HepG2 (cell line): ENCODE results near the gene EVA1A. TPM values are rescaled to one million over a fixed set of nuclear protein-coding genes. Genes with fewer than 3 reads are reported as not detected.
A peak's percentile ranks its signal among the peaks of the same experiment; 100 is the strongest.

Experiments used
- ATAC-seq: fragments of 200-7000 bp; cut with Tn5 transposase; 3 replicates; pipeline ENCODE4 v1.9.1; 2020; ENCODE audit warnings: mild to moderate bottlenecking, moderate library complexity
- BruUV-seq: library from RNA; stranded (reverse); fragments of 400-500 nt; replicated peaks from 2 replicates; lab custom pipeline; 2021; lab: Mats Ljungman, UMichigan
- CTCF ChIA-PET: fragments of 300-600 bp; formaldehyde crosslinking; extraction: SDS; loops from one replicate; lab custom pipeline; 2021; ENCODE audit warnings: low total read pairs, inconsistent platforms, low intra/inter-chr PET ratio; lab: Yijun Ruan, JAX
- POLR2A ChIA-PET: fragments of 350-600 bp; sonication (Branson Sonifier 250); formaldehyde crosslinking; loops from one replicate; lab custom pipeline; 2020; ENCODE audit warnings: antibody characterized with exemption, inconsistent platforms; lab: Yijun Ruan, JAX
- DNase-seq: peaks from one replicate; pipeline ENCODE4 v3.0.0-alpha.2; 2015; ENCODE audit warnings: low spot score
- FAIRE-seq: peaks from 3 replicates; lab custom pipeline; 2011; peaks lifted over from hg19 to GRCh38; lab: Jason Lieb, UNC
- H2AFZ ChIP-seq: one replicate; pipeline ENCODE4 v1.6.1; 2011; ENCODE audit warnings: low read length, inconsistent platforms
- H3K27ac ChIP-seq: fragments of 300-600 bp; 3 replicates; pipeline ENCODE4 v1.8.0; 2011; ENCODE audit warnings: mixed run types, mild to moderate bottlenecking, mixed read lengths, low read length, inconsistent platforms; ENCODE audit not compliant: insufficient read depth; ENCODE audit errors: extremely low read length
- H3K27me3 ChIP-seq, 2 experiments: fragments of 200-600 bp in 1 of 2; 2 replicates in 1 of 2; 3 replicates in 1 of 2; pipeline versions ENCODE4 v1.6.0 to v1.8.0; 2011; ENCODE audit warnings: low read length in 2 of 2, mild to moderate bottlenecking in 2 of 2, moderate library complexity in 2 of 2, inconsistent platforms in 1 of 2; ENCODE audit not compliant: insufficient read depth in 2 of 2, control insufficient read depth in 1 of 2
- H3K36me3 ChIP-seq, 2 experiments: fragments of 200-600 bp in 1 of 2; replicated peaks in 1 of 2; 2 replicates in 1 of 2; 3 replicates in 1 of 2; pipeline versions ENCODE4 v1.5.1 to v1.8.0; 2011; ENCODE audit warnings: low read length in 2 of 2, inconsistent platforms in 1 of 2; ENCODE audit not compliant: insufficient read depth in 2 of 2, control insufficient read depth in 1 of 2
- H3K4me1 ChIP-seq: 2 replicates; pipeline ENCODE4 v1.5.1; 2012; ENCODE audit warnings: low read length, inconsistent platforms; ENCODE audit not compliant: insufficient read depth
- H3K4me2 ChIP-seq: 2 replicates; pipeline ENCODE4 v1.6.0; 2011; ENCODE audit warnings: low read depth, low read length, inconsistent platforms
- H3K4me3 ChIP-seq, 3 experiments: fragments of 200-600 bp in 1 of 3; sonication (generic), shearing (Covaris generic) in 1 of 3; replicated peaks in 1 of 3; 2 replicates each; pipeline ENCODE4 v1.5.1; 2011 to 2016; ENCODE audit warnings: low read length in 3 of 3, inconsistent platforms in 2 of 3, low read depth in 2 of 3, mild to moderate bottlenecking in 2 of 3, control low read depth in 1 of 3, mixed read lengths in 1 of 3; ENCODE audit not compliant: insufficient read depth in 1 of 3
- H3K79me2 ChIP-seq: one replicate; pipeline ENCODE4 v1.6.1; 2011; ENCODE audit warnings: low read length, inconsistent platforms; ENCODE audit not compliant: insufficient read depth
- H3K9ac ChIP-seq: 2 replicates; pipeline ENCODE4 v1.6.0; 2011; ENCODE audit warnings: mild to moderate bottlenecking, low read depth, low read length, inconsistent platforms; ENCODE audit not compliant: insufficient read depth
- H3K9me3 ChIP-seq: 2 replicates; pipeline ENCODE4 v1.5.1; 2012; ENCODE audit warnings: mild to moderate bottlenecking, low read length
- H4K20me1 ChIP-seq: 2 replicates; pipeline ENCODE4 v1.6.0; 2011; ENCODE audit warnings: inconsistent platforms, mild to moderate bottlenecking, low read length, moderate library complexity; ENCODE audit not compliant: insufficient read depth
- BCL6 ChIP-seq: IDR thresholded peaks from 2 replicates; pipeline ENCODE4 v1.6.1; 2016; ENCODE audit warnings: missing genetic modification reagents, missing compliant biosample characterization
- CC2D1A ChIP-seq: sonication (generic); formaldehyde crosslinking; IDR thresholded peaks from 2 replicates; pipeline ENCODE4 v1.8.1; 2023; ENCODE audit warnings: mild to moderate bottlenecking, missing genetic modification reagents
- DMAP1 ChIP-seq: IDR thresholded peaks from 2 replicates; pipeline ENCODE4 v1.6.1; 2016
- MEIS2 ChIP-seq: sonication (generic); formaldehyde crosslinking; IDR thresholded peaks from 2 replicates; pipeline ENCODE4 v1.9.0; 2021; ENCODE audit warnings: mild to moderate bottlenecking, missing genetic modification reagents
- PHF21A ChIP-seq: sonication (generic); formaldehyde crosslinking; IDR thresholded peaks from 2 replicates; pipeline ENCODE4 v1.5.0; 2020; ENCODE audit warnings: mild to moderate bottlenecking, missing genetic modification reagents
- STAG1 ChIP-seq: sonication (generic); formaldehyde crosslinking; IDR thresholded peaks from 2 replicates; pipeline ENCODE4 v1.4.0; 2020; ENCODE audit warnings: missing genetic modification reagents
- TCF7 ChIP-seq: sonication (generic); IDR thresholded peaks from 2 replicates; pipeline ENCODE4 v1.6.1; 2016; ENCODE audit warnings: antibody characterized with exemption, low read depth
- ZBTB8A ChIP-seq: sonication (generic); formaldehyde crosslinking; IDR thresholded peaks from 2 replicates; pipeline ENCODE4 v1.4.0; 2020; ENCODE audit warnings: mild to moderate bottlenecking, low read depth, missing genetic modification reagents, borderline replicate concordance
- ZNF331 ChIP-seq: sonication (generic); formaldehyde crosslinking; IDR thresholded peaks from 2 replicates; pipeline ENCODE4 v1.4.0; 2020; ENCODE audit warnings: missing genetic modification reagents
- ZNF501 ChIP-seq: sonication (generic); formaldehyde crosslinking; IDR thresholded peaks from 2 replicates; pipeline ENCODE4 v1.5.1; 2020; ENCODE audit warnings: mild to moderate bottlenecking, moderate library complexity, missing genetic modification reagents
- ZNF589 ChIP-seq: sonication (generic); formaldehyde crosslinking; conservative IDR thresholded peaks from 2 replicates; pipeline ENCODE4 v1.8.0; 2022; ENCODE audit warnings: mild to moderate bottlenecking, moderate library complexity, missing genetic modification reagents
- ZNF614 ChIP-seq: IDR thresholded peaks from 2 replicates; pipeline ENCODE4 v1.6.1; 2018; ENCODE audit warnings: missing biosample characterization, missing genetic modification reagents, inconsistent platforms, borderline replicate concordance
- WGBS: methylation state at CpG from one replicate; pipeline ENCODE4 v1.1.6; 2017; ENCODE audit warnings: low lambda C conversion rate; 5-methylcytosine and 5-hydroxymethylcytosine counted together
- in situ Hi-C: cut with HindIII; loops from 2 replicates; pipeline ENCODE4 v1.10.0; 2017; ENCODE audit warnings: low pct_unique_long_range_greater_than_20kb; ENCODE audit not compliant: extremely low pct_ligation_motif_present
- intact Hi-C: fragments of 100-400 bp; cut with micrococcal nuclease; formaldehyde crosslinking; loops from one replicate; pipeline ENCODE4 v1.10.0; 2022; ENCODE audit not compliant: unreplicated experiment
- polyA plus RNA-seq, 8 experiments: library from polyadenylated mRNA; depleted of rRNA in 3 of 8; stranded (reverse) in 7 of 8; unstranded in 1 of 8; fragments of >200 nt; fragmentation: Illumina TruSeq in 4 of 8; extraction: Trizol in 4 of 8; gene quantifications; 2 replicates each; pipeline versions ENCODE4 v1.2.1 to v1.2.3, GENCODE V29; 2011 to 2016; ENCODE audit warnings: low read depth in 4 of 8, missing spikeins in 1 of 8, mixed read lengths in 1 of 8; ENCODE audit not compliant: insufficient read depth in 1 of 8
- total RNA-seq, 5 experiments: library from RNA; depleted of rRNA; stranded (reverse); fragments of >200 nt; fragmentation: Illumina TruSeq; extraction: Trizol; gene quantifications; 2 replicates each; pipeline ENCODE4 v1.2.3, GENCODE V29; 2016; ENCODE audit warnings: low read depth in 1 of 5
- TF ChIP-seq, protein P1 (sequence below): sonication (generic); formaldehyde crosslinking; IDR thresholded peaks from 2 replicates; pipeline ENCODE4 v1.5.0; 2020; ENCODE audit warnings: mild to moderate bottlenecking, missing genetic modification reagents
- TF ChIP-seq, protein P2 (sequence below): IDR thresholded peaks from 2 replicates; pipeline ENCODE4 v1.6.1; 2012; ENCODE audit warnings: inconsistent platforms
- TF ChIP-seq, protein P3 (sequence below): sonication (generic); formaldehyde crosslinking; IDR thresholded peaks from 2 replicates; pipeline ENCODE4 v1.8.0; 2022; ENCODE audit warnings: mild to moderate bottlenecking, missing genetic modification reagents; ENCODE audit not compliant: insufficient replicate concordance
- TF ChIP-seq, protein P4 (sequence below): sonication (generic); formaldehyde crosslinking; IDR thresholded peaks from 2 replicates; pipeline ENCODE4 v1.8.0; 2022; ENCODE audit warnings: missing genetic modification reagents, low read depth, mild to moderate bottlenecking, borderline replicate concordance
- TF ChIP-seq, protein P5 (sequence below): sonication (generic); formaldehyde crosslinking; IDR thresholded peaks from 2 replicates; pipeline ENCODE4 v1.5.0; 2020; ENCODE audit warnings: missing genetic modification reagents

Gene EVA1A
- total and polyA plus RNA-seq, 2 of the 13 experiments (the other 11 are each of a cell fraction or from before 2014, with no cell fraction given): 57.5 to 57.8 TPM

DNA sequence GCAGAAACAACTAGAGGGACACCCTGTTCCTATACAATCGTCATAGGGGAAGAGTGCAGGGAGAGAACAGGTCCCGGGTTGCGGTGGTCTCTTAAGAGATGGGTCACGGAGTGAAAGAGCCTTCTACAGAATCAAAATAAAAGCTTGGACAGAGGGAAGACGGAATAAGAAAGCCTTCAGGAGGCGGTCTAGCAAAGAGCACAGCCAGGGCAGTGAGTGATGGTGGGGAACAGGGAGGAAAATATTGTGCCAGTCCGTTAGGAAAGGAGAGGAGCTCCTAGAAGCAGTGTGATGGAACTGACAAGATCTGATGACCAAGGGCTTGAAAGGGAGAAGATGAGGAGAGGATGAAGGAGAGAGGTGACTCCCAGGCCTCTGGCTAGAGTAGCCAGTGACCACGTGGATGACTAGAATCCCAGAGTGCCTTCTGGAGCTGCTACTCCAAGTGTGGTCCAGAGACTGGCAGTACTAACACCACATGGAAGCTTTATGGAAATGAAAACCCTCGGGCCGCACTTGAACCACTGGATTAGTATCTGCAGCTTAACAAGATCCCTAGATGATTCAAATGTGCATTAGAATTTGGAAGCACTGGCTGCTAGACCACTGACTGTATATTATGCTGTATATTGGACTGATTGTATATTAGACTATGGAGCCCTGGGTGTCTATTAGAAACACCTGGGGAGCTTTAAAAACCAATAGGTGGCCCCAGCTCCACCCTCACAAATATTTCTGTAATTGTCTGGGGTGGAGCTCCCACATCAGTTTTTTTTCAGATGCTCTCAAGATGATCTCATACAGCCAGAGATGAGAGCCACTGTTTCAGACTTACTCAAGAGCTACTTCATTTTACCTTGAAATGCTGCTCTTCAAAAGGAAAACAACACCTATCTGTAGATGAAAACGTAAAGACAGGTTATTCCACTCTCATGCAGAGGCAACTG is 1.1 kb upstream of the EVA1A start:
- TSS peak; percentile 75 for BruUV-seq
- peak overlapping the region; percentile 87 for H3K9ac ChIP-seq
- H3K27ac ChIP-seq: peak overlapping the region; percentile 78
- H3K36me3 ChIP-seq: peaks cover 2 to 6% of the 10 kb centered on the region in 2 experiments
- DNase-seq: no peak
- no peak for FAIRE-seq
- peaks cover 82% of the 10 kb centered on the region for H3K4me1 ChIP-seq
- ChIA-PET POLR2A (interaction anchor here (0.6 to 8.0 kb wide), 17 partner anchors 10 to 95 kb away, joined by 3 to 126 read pairs (median 6); partner anchors contain the start of gene MRPL19), CTCF (interaction anchor here (3.1 kb wide), 1 partner anchor 47 kb away, joined by 18 read pairs; no protein-coding TSS in a partner anchor)
- H3K79me2 ChIP-seq: peaks cover 55% of the 10 kb centered on the region
- no peak overlapping the region for H2AFZ ChIP-seq
- no peaks in the 10 kb centered on the region; a peak in 1 of 5 replicates for H3K27me3 ChIP-seq
- intact Hi-C loops: loop anchor here (2.0 to 5.0 kb wide), 2 partner anchors 39 to 80 kb away; no protein-coding TSS in a partner anchor
- 54% methylated on average over 11 of the region's 11 CpGs for WGBS
- no peak for ATAC-seq
- H3K4me2 ChIP-seq: peak overlapping the region; percentile 96
- H4K20me1 ChIP-seq: peaks cover 9% of the 10 kb centered on the region
- H3K4me3 ChIP-seq: peak overlapping the region; percentile 84 to 93 (median 91)
- in situ Hi-C loops: no loop called here
- H3K9me3 ChIP-seq: no peaks in the 10 kb centered on the region
- TF ChIP-seq ZNF331 (CRISPR knock-in tag) (no peak), ZBTB8A (CRISPR knock-in tag) (no peak), TCF7 (no peak), CC2D1A (CRISPR knock-in tag) (no peak), ZNF501 (CRISPR knock-in tag) (0 out of 2 replicates have a peak, but pooled peaks have one; percentile 8), STAG1 (no peak), DMAP1 (CRISPR knock-in tag) (no peak), BCL6 (no peak), MEIS2 (CRISPR knock-in tag) (peak; percentile 37; the same call in 1 of the 2 replicates), PHF21A (CRISPR knock-in tag) (no peak; the same call in 1 of the 2 replicates), ZNF589 (no peak), ZNF614 (CRISPR knock-in tag) (no peak)
- TF ChIP-seq, protein P1, sequence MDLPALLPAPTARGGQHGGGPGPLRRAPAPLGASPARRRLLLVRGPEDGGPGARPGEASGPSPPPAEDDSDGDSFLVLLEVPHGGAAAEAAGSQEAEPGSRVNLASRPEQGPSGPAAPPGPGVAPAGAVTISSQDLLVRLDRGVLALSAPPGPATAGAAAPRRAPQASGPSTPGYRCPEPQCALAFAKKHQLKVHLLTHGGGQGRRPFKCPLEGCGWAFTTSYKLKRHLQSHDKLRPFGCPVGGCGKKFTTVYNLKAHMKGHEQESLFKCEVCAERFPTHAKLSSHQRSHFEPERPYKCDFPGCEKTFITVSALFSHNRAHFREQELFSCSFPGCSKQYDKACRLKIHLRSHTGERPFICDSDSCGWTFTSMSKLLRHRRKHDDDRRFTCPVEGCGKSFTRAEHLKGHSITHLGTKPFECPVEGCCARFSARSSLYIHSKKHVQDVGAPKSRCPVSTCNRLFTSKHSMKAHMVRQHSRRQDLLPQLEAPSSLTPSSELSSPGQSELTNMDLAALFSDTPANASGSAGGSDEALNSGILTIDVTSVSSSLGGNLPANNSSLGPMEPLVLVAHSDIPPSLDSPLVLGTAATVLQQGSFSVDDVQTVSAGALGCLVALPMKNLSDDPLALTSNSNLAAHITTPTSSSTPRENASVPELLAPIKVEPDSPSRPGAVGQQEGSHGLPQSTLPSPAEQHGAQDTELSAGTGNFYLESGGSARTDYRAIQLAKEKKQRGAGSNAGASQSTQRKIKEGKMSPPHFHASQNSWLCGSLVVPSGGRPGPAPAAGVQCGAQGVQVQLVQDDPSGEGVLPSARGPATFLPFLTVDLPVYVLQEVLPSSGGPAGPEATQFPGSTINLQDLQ (CRISPR knock-in tag): no peak
- TF ChIP-seq, protein P2, sequence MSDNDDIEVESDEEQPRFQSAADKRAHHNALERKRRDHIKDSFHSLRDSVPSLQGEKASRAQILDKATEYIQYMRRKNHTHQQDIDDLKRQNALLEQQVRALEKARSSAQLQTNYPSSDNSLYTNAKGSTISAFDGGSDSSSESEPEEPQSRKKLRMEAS: peak; percentile 51; the same call in 1 of the 2 replicates
- TF ChIP-seq, protein P3, sequence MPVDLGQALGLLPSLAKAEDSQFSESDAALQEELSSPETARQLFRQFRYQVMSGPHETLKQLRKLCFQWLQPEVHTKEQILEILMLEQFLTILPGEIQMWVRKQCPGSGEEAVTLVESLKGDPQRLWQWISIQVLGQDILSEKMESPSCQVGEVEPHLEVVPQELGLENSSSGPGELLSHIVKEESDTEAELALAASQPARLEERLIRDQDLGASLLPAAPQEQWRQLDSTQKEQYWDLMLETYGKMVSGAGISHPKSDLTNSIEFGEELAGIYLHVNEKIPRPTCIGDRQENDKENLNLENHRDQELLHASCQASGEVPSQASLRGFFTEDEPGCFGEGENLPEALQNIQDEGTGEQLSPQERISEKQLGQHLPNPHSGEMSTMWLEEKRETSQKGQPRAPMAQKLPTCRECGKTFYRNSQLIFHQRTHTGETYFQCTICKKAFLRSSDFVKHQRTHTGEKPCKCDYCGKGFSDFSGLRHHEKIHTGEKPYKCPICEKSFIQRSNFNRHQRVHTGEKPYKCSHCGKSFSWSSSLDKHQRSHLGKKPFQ (CRISPR knock-in tag): no peak
- TF ChIP-seq, protein P4, sequence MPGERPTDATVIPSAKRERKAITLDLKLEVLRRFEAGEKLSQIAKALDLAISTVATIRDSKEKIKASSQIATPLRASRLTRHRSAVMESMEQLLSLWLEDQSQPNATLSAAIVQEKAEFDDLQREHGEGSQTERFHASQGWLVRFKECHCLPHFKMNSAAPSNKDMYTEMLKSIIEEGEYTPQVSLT: no peak
- TF ChIP-seq, protein P5, sequence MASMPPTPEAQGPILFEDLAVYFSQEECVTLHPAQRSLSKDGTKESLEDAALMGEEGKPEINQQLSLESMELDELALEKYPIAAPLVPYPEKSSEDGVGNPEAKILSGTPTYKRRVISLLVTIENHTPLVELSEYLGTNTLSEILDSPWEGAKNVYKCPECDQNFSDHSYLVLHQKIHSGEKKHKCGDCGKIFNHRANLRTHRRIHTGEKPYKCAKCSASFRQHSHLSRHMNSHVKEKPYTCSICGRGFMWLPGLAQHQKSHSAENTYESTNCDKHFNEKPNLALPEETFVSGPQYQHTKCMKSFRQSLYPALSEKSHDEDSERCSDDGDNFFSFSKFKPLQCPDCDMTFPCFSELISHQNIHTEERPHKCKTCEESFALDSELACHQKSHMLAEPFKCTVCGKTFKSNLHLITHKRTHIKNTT (CRISPR knock-in tag): no peak
